ENCODE results near the gene EVI5.
A peak's percentile ranks its signal among the peaks of the same experiment; 100 is the strongest.

EVI5 gene

GRCh38 chr1:92487078-92487605 lies 297.8 kb downstream of the EVI5 start:
- peaks cover 37% of the 10 kb centered on the region for H3K4me1 ChIP-seq (ENCODE audit: control insufficient read depth, insufficient read depth, low read length)
- H3K9me3 ChIP-seq (ENCODE audit: control insufficient read depth, low read length), result no peaks in the 10 kb centered on the region
- DNase-seq (ENCODE audit: low read depth), result no peak
- H3K36me3 ChIP-seq (ENCODE audit: control insufficient read depth, insufficient read depth, low read length, severe bottlenecking), result no peaks in the 10 kb centered on the region
- no peak overlapping the region for H3K9ac ChIP-seq (ENCODE audit: low read length)
- peaks cover 44% of the 10 kb centered on the region for H3K27me3 ChIP-seq (replicated peaks; ENCODE audit: control insufficient read depth, insufficient read depth, low read length)
- peak overlapping the region; percentile 74 for H3K4me3 ChIP-seq (ENCODE audit: low read length)

- H3K36me3 ChIP-seq (ENCODE audit: control insufficient read depth, insufficient read depth, low read length, severe bottlenecking), result no peaks in the 10 kb centered on the region
- peak within 1 kb of the TSS; percentile 74 for H3K4me3 ChIP-seq (ENCODE audit: low read length)
- peaks cover 41% of the 10 kb centered on the region for H3K4me1 ChIP-seq (ENCODE audit: control insufficient read depth, insufficient read depth, low read length)
- DNase-seq (ENCODE audit: low read depth), result peak; percentile 41
- H3K9ac ChIP-seq (ENCODE audit: low read length), result no peak within 1 kb of the TSS
- H3K9me3 ChIP-seq (ENCODE audit: control insufficient read depth, low read length), result no peaks in the 10 kb centered on the region
- H3K27me3 ChIP-seq (replicated peaks; ENCODE audit: control insufficient read depth, insufficient read depth, low read length), result peaks cover 51% of the 10 kb centered on the region
Observed at GRCh38 chr1:92486251-92487077, 298.4 kb downstream of the EVI5 start, which contains the start of gene GFI1. Gene GFI1 (minus strand): TSS chr1:92486925. CDS start chr1:92483487, 3,438 bp downstream.

DNA sequence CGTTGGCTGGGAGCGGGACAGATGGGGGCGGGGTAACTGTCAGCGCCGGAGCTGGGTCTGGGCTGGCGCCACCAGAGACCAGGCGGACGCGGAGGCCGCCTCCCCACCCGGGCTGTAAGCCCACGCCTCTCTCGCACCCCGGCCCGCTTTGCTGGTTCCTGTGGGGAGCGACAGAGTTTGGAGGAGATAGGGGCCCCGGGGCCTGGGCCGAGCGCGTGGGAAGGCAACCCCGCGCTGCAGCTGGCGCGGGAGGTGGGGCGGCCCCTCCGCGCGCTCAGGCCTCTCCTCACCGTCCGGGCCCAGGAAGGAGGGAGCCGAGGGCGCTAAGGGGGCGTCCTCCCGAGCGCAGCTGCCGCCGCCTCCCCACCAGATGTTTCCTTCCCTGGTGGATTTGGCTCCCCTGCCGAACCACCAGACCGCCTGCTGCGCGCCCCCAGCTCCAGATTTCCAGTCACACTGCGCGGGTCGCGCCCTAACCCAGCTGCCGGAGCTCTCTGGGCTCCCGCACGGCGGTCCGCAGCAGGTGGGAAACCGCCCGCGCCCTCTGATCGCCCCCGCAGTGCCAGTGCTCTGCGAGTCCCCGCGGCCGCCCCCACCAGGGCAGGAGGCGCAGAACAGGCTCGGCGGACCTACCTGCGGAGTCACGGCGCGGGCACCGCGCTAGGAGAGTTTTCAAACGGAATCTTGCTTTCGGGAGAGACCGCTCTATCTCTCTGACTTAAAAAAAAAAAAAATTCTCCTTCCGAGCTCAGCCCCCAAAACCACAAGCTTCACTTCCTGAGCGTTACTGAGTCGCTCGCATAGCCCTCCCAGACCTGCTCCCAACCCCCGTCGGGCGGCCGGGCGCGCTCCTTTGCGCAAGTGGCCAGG lies 299.3 kb downstream of the EVI5 start:
- Histone ChIP-seq H3K9me3 (ENCODE audit: control insufficient read depth, low read length) (no peaks in the 10 kb centered on the region), H3K4me3 (ENCODE audit: low read length) (peak overlapping the region; percentile 69), H3K36me3 (ENCODE audit: control insufficient read depth, insufficient read depth, low read length, severe bottlenecking) (no peaks in the 10 kb centered on the region), H3K4me1 (ENCODE audit: control insufficient read depth, insufficient read depth, low read length) (peaks cover 49% of the 10 kb centered on the region), H3K27me3 (replicated peaks; ENCODE audit: control insufficient read depth, insufficient read depth, low read length) (peaks cover 58% of the 10 kb centered on the region), H3K9ac (ENCODE audit: low read length) (no peak overlapping the region)
- DNase-seq (ENCODE audit: low read depth), result peak; percentile 38

DNA sequence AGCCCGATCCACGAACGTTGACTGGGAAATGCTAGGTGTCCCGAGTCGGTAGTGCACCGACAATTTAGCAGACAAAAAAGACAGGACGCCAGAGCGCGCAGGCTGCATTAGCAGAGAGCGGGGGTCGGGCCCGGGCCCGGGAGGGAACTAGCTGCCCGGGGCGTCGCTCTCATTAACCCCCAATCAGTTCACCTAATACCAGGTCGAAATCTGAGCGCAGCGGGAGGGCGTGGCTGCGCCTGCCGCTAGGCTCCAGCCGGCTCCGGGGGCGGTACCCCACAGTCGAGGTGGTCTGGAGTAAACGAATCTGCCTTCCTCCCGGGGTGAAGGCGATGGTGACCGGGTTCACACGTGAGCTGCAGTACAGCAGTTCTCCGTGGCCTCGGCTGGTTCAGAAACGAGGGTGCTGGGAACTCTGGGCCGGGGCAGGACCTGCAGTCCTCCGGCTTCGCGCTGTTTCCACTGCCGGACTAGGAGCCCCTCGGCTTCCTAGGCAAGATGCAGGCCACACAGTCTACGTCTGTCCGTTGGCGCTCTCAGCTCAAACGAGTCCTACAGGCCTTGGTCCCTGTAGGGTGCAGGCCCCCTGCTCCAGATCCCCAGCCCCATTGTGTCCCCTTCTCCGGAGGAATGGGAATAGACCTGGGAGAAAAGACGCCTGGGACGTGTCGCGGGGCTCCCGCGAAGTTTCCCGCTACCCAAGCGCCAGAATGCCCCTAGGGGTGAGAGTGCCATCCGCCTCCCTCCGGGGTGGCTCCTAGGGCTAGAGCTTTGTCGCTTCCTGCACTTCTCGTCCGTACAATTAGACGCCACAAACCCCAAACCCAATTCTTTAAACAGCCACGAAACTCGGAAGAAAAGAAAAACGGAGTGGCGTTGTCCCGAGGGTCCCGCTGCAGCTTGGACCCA lies 300.2 kb downstream of the EVI5 start:
- Histone ChIP-seq H3K9me3 (ENCODE audit: control insufficient read depth, low read length) (no peaks in the 10 kb centered on the region), H3K9ac (ENCODE audit: low read length) (no peak overlapping the region), H3K36me3 (ENCODE audit: control insufficient read depth, insufficient read depth, low read length, severe bottlenecking) (no peaks in the 10 kb centered on the region), H3K4me1 (ENCODE audit: control insufficient read depth, insufficient read depth, low read length) (peaks cover 49% of the 10 kb centered on the region), H3K27me3 (replicated peaks; ENCODE audit: control insufficient read depth, insufficient read depth, low read length) (peaks cover 63% of the 10 kb centered on the region), H3K4me3 (ENCODE audit: low read length) (peak overlapping the region; percentile 69)
- peak; percentile 7 for DNase-seq (ENCODE audit: low read depth)

GRCh38 chr1:92483610-92484471 lies 301.1 kb downstream of the EVI5 start:
- Histone ChIP-seq H3K4me1 (ENCODE audit: control insufficient read depth, insufficient read depth, low read length) (peaks cover 49% of the 10 kb centered on the region), H3K9ac (ENCODE audit: low read length) (no peak overlapping the region), H3K36me3 (ENCODE audit: control insufficient read depth, insufficient read depth, low read length, severe bottlenecking) (no peaks in the 10 kb centered on the region), H3K27me3 (replicated peaks; ENCODE audit: control insufficient read depth, insufficient read depth, low read length) (peaks cover 70% of the 10 kb centered on the region), H3K9me3 (ENCODE audit: control insufficient read depth, low read length) (no peaks in the 10 kb centered on the region), H3K4me3 (ENCODE audit: low read length) (peak overlapping the region; percentile 69)
- no peak for DNase-seq (ENCODE audit: low read depth)

GRCh38 chr1:92482665-92483609 lies 302.0 kb downstream of the EVI5 start:
- DNase-seq (ENCODE audit: low read depth), result peak; percentile 27
- no peaks in the 10 kb centered on the region for H3K9me3 ChIP-seq (ENCODE audit: control insufficient read depth, low read length)
- H3K36me3 ChIP-seq (ENCODE audit: control insufficient read depth, insufficient read depth, low read length, severe bottlenecking), result no peaks in the 10 kb centered on the region
- peaks cover 78% of the 10 kb centered on the region for H3K27me3 ChIP-seq (replicated peaks; ENCODE audit: control insufficient read depth, insufficient read depth, low read length)
- H3K4me1 ChIP-seq (ENCODE audit: control insufficient read depth, insufficient read depth, low read length), result peaks cover 49% of the 10 kb centered on the region
- H3K4me3 ChIP-seq (ENCODE audit: low read length), result peak overlapping the region; percentile 57
- H3K9ac ChIP-seq (ENCODE audit: low read length), result no peak overlapping the region

DNA sequence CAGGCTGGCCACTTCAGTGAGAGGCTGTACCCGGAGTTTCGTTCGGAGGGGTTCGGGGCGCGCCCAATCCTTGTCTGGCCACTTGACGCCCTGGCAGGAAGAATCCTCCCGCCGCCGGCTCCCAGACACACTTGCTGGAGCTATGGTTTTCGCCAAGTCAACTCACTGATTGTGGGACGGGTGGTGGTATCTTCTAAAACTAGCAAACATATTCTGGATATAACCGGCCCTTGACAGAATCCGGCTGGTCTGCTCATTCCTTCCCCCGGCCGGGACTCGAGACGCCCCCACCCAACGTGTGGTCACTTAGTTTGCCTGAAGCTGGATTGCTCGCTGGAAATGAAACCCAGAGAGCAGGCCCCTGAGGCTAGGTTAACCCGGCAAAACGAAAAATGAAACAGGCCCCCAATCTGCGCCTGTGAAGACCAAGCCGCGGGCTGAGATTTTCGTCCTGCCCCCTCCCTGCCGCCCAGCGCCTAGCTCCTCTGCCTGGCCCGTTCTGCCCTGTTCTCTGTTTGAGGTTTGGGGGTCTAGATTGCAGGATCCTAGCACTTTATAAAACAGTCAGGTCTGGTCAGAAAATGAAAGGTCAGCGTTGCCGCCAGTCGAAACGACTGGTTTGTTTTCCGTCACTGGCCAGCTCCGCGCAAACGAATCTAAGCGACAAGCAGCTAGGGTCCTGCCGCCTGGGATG lies 302.8 kb downstream of the EVI5 start:
- H3K9ac ChIP-seq (ENCODE audit: low read length), result no peak overlapping the region

DNA sequence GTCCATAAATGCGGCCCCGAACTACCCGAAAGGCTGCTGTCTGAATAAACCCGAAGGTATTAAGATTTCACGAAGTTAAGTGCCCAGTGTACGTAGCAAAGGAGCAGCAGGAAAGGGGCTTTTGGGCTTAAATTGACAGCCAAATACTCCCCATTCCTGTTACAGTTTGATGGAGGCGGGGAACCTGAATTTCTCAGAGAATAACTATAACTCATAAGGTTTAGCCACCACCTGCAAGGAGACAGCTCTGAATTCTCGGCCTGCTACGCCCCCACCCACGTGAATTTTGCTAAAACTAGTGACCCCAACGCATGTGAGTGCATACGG lies 303.3 kb downstream of the EVI5 start:
- no peak overlapping the region for H3K9ac ChIP-seq (ENCODE audit: low read length)
- no peak overlapping the region for H3K4me3 ChIP-seq (ENCODE audit: low read length)
- H3K4me1 ChIP-seq (ENCODE audit: control insufficient read depth, insufficient read depth, low read length), result peaks cover 49% of the 10 kb centered on the region
- no peaks in the 10 kb centered on the region for H3K9me3 ChIP-seq (ENCODE audit: control insufficient read depth, low read length)
- no peaks in the 10 kb centered on the region for H3K36me3 ChIP-seq (ENCODE audit: control insufficient read depth, insufficient read depth, low read length, severe bottlenecking)
- H3K27me3 ChIP-seq (replicated peaks; ENCODE audit: control insufficient read depth, insufficient read depth, low read length), result peaks cover 82% of the 10 kb centered on the region
- no peak for DNase-seq (ENCODE audit: low read depth)

More for the DNA sequence above, 302.8 kb downstream of the EVI5 start:
- H3K4me3 ChIP-seq (ENCODE audit: low read length), result peak overlapping the region; percentile 57
- DNase-seq (ENCODE audit: low read depth), result peak; percentile 25
- no peaks in the 10 kb centered on the region for H3K9me3 ChIP-seq (ENCODE audit: control insufficient read depth, low read length)
- H3K27me3 ChIP-seq (replicated peaks; ENCODE audit: control insufficient read depth, insufficient read depth, low read length), result peaks cover 81% of the 10 kb centered on the region
- H3K36me3 ChIP-seq (ENCODE audit: control insufficient read depth, insufficient read depth, low read length, severe bottlenecking), result no peaks in the 10 kb centered on the region
- H3K4me1 ChIP-seq (ENCODE audit: control insufficient read depth, insufficient read depth, low read length), result peaks cover 49% of the 10 kb centered on the region
